Renal cortex interstitium (tissue), 11 donors: ENCODE measurements around the gene ZNF107. TPM values are rescaled to one million over a fixed set of nuclear protein-coding genes. Genes with fewer than 3 reads are reported as not detected.
"Not testable (repeated sequence)": the region's sequence is repeated elsewhere in the genome, so short reads cannot be mapped to it uniquely, and the experiment has no call there.

Experiments
- DNase-seq, 11 donors: peaks; one replicate each; pipeline ENCODE4 v3.0.0-alpha.2; 2013; ENCODE audit warnings: low read depth in 9 of 11, low spot score in 4 of 11; ENCODE audit errors: extremely low read depth in 1 of 11
- polyA plus RNA-seq, 3 donors: library from polyadenylated mRNA; unstranded; fragments of 120-200 nt; gene quantifications; one replicate each; pipeline ENCODE4 v1.2.1, GENCODE V29; 2013; ENCODE audit not compliant: insufficient read length in 3 of 3

The ZNF107 gene
- polyA plus RNA-seq, 3 donors: 8.9 to 10.5 (median 10.5) TPM

DNA sequence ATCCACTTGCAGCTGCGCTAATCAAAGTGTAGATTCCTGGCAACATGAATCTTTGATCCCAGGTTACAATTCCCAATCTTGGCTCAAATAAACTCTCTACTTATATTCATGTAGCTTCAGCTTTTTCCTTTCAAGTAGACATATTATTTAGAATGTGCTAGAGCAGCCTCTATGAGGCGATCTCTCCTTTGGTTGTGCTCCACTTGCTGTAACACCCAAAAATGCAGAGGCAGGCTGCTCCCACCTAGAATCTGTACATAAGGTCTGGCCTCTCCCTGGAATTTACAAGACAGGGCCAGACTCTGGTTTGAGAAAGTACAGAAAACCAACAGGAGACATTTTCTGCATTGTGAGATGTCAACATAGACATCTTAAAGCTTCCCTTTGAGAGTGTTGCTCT lies 23.1 kb downstream of the ZNF107 start:
- no peak for DNase-seq

DNA sequence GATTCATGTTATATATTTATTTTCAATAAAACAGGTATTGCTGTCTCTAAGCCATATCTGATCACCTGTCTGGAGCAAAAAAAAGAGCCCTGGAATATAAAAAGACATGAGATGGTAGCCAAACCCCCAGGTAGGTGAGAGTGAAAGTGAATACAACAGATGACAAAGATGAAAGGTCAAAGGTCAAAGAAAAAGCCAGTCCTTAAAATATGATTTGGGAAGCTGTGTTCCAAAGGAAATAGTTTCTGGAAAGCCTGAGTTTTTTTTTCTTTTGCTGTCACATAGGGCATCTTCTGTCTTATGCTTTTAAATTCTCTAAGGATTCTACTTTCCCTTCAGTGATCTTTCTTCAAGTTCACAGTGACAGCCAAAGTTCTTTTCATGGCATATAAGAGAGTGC lies 25.9 kb downstream of the ZNF107 start:
- no peak for DNase-seq

DNA sequence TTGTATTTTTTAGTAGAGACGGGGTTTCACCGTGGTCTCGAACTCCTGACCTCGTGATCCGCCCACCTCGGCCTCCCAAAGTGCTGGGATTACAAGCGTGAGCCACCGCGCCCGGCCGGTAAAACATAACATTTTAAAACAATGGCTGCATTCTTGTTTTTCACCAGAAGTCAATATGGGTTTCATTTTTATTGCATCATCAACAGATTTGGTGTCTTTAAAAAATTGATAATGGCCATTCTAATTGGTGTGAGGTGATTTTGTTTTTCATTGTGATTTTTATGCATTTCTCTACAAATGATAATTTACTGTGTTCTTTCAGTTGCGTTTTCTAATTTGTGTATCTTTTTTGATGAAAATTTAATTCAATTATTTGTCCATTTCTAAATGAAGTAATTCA lies 31.9 kb downstream of the ZNF107 start:
- not testable (repeated sequence) for DNase-seq

DNA sequence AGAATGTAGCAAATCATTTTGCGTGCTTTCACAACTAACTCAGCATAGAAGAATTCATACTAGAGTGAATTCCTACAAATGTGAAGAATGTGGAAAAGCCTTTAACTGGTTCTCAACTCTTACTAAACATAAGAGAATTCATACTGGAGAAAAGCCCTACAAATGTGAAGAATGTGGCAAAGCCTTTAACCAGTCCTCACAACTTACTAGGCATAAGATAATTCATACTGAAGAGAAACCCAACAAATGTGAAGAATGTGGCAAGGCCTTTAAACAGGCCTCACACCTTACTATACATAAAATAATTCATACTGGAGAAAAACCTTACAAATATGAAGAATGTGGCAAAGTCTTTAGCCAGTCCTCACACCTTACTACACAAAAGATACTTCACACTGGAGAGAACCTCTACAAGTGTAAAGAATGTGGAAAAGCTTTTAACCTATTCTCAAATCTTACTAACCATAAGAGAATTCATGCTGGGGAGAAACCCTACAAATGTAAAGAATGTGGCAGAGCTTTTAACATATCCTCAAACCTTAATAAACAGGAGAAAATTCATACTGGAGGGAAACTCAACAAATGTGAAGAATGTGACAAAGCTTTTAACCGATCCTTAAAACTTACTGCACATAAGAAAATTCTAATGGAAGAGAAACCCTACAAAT lies 40.8 kb downstream of the ZNF107 start:
- DNase-seq: no peak

DNA sequence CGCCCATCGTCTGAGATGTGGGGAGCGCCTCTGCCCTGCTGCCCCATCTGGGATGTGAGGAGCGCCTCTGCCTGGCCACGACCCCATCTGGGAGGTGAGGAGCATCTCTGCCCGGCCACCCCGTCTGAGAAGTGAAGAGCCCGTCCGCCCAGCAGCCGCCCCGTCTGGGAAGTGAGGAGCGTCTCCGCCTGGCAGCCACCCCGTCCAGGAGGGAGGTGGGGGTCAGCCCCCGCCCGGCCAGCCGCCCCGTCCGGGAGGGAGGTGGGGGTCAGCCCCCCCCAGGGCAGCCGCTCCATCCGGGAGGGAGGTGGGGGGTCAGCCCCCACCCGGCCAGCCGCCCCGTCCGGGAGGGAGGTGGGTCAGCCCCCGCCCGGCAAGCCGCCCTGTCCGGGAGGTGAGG lies 52.0 kb downstream of the ZNF107 start:
- DNase-seq: not testable (repeated sequence)

DNA sequence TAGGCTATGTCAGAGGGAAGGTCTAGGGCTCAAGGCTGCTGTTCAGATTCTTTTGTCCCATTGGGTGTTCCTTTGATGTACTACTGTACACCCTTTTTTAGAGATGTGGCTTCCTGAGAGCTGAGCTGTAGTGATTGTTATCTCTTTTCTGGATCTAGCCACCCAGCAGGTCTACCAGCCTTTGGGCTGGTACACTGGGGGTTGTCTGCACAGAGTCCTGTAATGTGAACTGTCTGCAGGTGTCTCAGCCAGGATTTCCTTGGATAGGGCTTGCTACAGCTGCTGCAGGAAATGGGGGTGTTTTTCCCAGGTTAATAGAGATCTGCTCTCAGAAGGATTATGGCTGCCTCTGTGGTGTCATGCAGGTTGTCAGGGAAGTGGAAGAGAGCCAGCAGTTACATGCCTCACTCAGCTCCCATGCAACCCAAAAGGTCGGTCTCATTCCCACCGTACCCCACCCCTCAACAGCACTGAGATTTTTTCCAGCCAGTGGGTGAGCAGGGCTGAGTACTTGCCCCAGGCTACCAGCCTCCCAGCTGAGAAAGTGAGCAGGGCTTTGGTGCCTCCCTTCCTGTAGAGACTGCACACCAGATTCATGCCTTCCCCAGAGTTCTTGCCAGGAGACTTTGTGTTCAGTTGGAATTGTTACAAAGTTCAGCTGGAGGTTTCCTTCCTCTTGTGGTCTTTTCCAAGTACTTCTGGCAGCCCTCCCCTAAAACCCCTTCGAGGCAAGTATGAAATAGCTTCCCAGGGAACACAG lies 63.3 kb downstream of the ZNF107 start:
- DNase-seq: no peak

DNA sequence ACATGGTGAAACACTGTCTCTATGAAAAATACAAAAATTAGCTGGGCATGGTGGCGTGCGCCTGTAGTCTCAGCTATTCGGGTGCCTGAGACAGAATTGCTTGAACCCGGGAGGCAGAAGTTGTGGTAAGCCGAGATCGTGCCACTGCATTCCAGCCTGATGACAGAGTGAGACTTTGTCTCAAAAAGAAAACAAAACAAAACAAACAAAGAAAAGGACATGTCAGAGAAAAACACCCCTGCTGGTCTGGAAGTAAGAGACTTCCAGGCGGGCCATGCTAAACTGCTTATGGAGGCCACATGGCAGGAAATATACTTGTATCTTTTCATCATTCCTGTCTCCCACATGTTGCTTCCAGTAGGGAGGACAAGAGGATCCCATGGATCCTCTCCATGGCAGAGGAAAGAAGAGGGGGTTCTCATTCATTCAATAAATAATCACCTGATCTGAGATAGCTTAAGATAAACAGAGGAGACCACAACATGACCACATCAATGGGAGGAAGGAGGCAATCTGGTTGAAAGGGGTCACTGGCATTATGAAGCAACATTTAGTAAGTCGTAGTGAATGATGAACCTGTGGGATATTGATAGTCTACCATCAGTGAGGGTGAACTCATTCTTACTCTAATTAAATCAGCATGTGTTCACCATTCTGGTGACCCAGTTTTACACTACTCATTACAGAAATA lies 67.8 kb downstream of the ZNF107 start:
- DNase-seq: no peak

DNA sequence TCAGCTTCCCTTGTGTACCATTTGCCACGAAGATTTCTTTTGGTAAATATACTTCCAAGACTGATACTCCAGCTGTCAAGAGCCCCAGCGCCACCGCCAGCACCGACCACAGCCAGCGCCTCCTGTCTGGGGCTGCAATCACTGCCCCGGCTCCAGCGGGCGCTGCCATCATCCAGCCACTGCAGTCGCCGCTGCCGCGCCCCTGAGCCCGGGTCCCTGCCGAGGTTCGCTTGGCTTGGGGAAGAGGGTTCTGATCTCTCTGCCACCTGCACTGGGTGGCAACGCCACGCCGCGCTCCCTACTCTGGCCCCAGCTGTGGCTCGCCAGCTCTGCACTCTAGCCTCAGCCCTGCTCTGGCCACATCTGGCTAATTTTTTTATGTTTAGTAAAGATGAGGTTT lies 70.6 kb downstream of the ZNF107 start:
- DNase-seq: no peak

DNA sequence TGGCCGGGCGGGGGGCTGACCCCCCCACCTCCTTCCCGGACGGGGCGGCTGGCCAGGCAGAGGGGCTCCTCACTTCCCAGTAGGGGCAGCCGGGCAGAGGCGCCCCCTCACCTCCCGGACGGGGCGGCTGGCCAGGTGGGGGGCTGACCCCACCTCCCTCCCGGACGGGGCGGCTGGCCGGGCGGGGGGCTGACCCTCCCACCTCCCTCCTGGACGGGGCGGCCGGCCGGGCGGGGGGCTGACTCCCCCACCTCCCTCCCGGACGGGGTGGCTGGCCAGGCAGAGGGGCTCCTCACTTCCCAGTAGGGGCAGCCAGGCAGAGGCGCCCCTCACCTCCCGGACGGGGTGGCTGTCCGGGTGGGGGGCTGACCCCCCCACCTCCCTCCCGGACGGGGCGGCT lies 72.5 kb downstream of the ZNF107 start:
- DNase-seq: not testable (repeated sequence)

DNA sequence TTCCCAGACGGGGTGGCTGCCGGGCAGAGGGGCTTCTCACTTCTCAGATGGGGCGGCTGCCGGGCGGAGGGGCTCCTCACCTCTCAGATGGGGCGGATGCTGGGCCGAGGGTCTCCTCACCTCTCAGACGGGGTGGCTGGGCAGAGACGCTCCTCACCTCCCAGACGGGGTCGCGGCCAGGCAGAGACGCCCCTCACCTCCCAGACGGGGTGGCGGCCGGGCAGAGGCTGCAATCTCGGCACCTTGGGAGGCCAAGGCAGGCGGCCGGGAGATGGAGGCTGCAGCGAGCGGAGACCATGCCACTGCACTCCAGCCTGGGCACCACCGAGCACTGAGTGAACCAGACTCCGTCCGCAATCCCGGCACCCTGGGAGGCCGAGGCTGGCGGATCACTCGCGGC lies 73.0 kb downstream of the ZNF107 start:
- not testable (repeated sequence) for DNase-seq

DNA sequence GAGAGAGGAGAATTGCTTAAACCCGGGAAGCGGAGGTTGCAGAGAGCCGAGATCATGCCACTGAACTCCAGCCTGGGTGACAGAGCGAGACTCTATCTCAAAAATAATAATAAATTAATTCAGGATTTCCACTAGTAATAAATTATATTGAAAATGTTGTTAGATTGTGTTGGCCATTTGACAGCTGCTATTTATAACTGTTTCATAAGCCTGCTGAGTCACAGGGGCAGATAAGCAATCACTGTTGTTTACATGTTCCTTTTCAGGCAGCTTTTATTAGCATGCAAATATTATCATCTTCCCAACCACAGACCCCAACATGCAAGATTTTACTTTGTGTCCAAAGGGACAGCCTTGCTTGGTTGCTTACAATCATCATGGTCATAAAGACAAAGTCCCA lies 78.7 kb downstream of the ZNF107 start:
- DNase-seq: no peak

DNA sequence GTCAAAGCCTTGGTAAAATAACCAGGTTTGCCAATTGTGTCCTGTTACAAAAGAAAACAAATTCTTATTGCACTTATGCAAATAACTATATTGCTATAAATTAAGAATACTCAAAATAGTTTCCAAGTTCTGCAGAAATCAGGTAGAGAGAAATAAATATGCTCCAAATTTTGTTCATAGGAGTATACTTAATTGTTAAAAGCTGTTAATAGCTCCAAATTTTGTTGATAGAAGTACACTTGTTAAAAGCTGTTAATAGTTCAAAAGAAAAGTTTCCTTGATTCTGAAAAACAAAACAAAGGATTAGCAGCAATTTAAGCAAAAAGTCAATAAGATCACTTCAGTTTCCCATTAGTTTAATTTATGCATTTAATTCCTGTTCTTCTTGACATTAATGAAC lies 81.9 kb downstream of the ZNF107 start:
- DNase-seq: no peak

DNA sequence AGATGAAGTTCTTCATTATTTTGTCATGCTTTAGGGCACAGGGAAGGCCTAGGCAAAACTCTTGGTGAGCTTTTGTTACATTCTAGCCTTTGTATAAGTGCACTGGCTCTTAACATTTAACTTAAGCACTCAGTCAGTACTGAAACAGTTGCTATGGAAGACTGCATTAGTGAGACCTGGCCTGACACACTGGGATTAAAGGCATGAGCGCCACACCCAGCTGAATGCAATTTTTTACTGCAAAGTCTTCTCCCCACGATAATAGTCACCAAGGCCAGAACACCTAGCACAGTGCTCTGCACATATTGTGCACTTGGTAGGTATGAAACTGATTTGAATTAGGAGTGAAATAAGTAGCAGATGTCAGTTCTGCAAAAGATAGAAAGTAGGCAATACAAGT lies 87.1 kb downstream of the ZNF107 start:
- no peak for DNase-seq

DNA sequence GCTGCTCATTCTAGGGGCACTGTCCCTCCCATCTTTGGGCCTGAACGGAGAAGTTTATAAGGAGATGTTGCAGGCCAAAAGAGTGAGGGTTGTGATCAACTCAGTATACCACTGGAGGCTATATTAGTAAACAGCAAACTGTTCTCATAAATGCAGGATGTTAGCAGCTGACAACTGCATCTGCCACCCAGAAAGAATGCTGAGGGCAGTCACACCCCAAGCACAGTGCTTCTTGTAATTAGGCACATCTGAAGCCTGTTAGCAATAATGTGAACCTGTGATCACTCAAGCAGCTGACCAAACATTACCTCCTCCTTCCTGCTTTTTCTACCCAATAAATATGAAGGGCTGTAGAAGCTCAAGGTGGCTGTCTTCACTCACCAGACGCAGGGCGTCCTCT lies 89.9 kb downstream of the ZNF107 start:
- no peak for DNase-seq

DNA sequence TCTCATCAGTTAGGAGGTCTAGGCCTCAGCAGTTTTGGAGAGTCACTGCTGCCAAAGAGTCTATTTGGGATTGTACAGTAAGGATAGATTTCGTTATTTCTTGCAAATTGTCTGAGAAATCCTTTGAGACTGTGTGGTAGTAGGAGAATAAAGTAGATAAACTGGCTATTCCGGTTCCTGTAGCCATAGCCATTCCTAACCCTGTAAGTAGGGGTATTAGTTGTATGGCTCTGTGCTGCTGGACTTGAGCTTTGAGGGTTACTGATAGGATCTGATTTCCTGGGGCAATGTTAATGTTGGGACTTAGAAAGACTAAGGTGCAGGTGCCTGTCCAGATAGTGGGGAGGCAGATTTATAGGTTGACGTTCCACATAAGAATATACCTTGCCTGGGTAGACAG lies 92.2 kb downstream of the ZNF107 start:
- peak in 4 of 11 donors; percentile 2 to 18 (median 6) for DNase-seq

Other genes with a start within 250 kb of the ZNF107 start
- gene ZNF680, start 103.1 kb upstream of the ZNF107 start, polyA plus RNA-seq: 10 to 100 TPM; 15.0 to 19.9 (median 16.2) TPM
- gene ZNF138, start 128.3 kb downstream of the ZNF107 start, polyA plus RNA-seq: 10 to 100 TPM; 14.4 to 24.4 (median 19.8) TPM
- gene ZNF273, start 237.1 kb downstream of the ZNF107 start, polyA plus RNA-seq: 10 to 100 TPM in 1 of 3 donors, 1 to 10 TPM in 2; 9.3 to 10.9 (median 9.6) TPM